PC-3 (cell line): Measurements from ENCODE around the gene MRGPRD.

Source experiments
- CTCF ChIP-seq: fragments of 300-600 bp; sonication (generic); conservative IDR thresholded peaks from 2 replicates; pipeline ENCODE4 v1.5.1; 2017; ENCODE audit warnings: antibody characterized with exemption, low read depth, mild to moderate bottlenecking, low read length
- EZH2 ChIP-seq: fragments of 300-600 bp; sonication (generic); IDR thresholded peaks from one replicate; pipeline ENCODE4 v1.6.1; 2017; ENCODE audit warnings: antibody characterized with exemption, mild to moderate bottlenecking, low read length; ENCODE audit not compliant: unreplicated experiment

GRCh38 chr11:68948496-68948895, 32.3 kb downstream of the MRGPRD start:
- TF ChIP-seq CTCF (no peak), EZH2 (no peak)
